ENCODE measurements around the gene C19orf53.

Gene C19orf53

GRCh38 chr19:13827656-13828055 lies 53.4 kb downstream of the C19orf53 start:
- DNase-seq: no peak
